HG02759 (cell line): ENCODE data around the gene OPCML.

ENCODE experiments used
- ATAC-seq: cut with Tn5 transposase; IDR thresholded peaks from one replicate; pipeline ENCODE4 v1.9.1; 2021; ENCODE audit warnings: mild to moderate bottlenecking, moderate library complexity; ENCODE audit not compliant: unreplicated experiment

Gene OPCML

DNA sequence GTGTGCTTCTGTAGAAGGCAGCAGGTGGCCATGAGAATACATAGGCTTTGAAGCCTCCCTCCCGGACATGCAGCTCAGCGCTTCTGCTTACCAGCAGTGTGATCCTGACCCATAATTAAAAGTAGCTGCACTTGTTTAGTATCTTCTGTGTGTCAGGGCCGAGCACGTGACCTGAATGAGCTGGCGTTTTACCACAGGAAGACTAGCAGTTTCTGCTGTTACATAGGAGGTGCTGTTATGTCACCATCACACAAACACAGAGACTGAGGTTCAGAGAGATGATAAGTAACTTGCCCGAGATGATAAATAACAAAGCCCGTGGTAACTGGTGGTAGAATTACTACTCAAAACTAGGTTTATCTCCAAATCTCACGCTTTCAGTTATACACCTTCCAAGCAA, 329.5 kb downstream of the OPCML start:
- ATAC-seq: no peak

DNA sequence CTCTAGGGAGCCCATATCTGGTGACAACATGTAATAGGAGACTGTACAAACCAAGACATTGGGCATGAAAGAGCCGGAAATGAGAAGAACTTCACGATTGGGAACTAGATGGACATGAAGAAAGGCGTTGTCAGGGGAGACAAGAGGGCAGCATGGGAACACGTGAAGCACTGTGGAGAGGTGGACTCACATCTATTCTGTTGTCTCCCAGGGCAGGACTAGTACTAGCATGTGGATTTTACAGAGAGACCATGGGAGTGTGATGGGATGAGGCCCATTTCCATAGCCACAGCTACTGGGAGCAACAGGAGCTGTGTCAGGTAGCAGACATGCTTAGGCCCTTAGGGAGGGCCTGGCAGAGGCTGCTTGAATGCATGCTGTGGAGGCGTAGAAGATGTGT, 333.9 kb downstream of the OPCML start:
- no peak for ATAC-seq

DNA sequence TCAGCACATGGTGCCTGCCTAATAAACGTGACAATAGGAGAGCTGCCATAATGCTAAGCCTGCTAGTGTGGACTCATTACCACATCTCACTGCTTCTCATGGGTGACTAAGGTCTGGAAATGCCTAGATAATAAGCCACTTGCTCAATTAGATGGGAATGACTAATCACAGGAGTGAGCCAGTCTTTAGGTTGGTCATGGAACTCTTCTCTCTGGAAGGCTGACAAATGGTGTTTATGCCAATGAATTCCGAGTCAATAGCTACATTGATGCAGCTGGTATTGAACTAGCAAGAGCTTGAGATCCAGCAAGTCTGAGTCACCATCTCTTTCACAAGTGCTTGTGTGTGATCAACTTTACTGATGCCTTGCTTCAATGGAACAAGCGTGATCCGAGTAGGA, 334.9 kb downstream of the OPCML start:
- no peak for ATAC-seq

DNA sequence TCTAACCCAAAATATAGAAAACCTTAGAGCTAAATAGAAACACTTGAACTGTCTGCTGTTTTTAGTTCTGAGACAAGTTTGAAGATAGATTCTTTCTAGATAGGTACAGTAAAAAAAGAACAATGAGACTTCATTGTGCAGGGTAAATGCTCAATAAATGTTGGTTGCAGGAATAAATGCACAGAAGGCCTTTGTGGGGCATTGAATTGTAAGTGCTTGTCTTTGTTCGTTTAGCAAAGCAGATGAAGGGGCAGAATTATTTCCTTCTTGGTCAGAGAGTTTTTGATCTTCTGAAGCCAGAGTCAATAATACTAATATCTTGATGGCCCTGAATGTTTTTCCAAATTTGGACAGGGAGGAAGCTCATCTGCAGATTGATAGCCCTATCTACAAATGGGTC, 340.4 kb downstream of the OPCML start:
- ATAC-seq: no peak

DNA sequence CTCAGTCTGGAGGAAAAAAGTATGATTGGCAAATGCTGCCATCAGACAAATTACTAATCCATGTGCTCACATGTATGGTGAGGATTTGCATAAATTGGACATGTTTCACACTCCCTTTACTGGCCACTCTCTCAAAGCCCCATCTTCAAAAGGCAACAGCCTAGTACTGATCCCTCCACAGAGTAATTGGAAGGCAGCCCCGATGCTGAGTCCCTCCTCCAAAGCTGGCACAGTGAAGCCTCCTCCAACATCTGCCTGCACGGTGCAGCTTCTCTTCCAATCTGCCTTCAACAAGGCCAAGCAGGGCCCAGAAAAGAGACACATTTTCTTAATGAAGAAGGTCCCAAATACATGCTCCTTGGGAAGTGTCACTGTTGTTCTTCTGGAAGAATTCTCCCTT, 350.6 kb downstream of the OPCML start:
- ATAC-seq: no peak

DNA sequence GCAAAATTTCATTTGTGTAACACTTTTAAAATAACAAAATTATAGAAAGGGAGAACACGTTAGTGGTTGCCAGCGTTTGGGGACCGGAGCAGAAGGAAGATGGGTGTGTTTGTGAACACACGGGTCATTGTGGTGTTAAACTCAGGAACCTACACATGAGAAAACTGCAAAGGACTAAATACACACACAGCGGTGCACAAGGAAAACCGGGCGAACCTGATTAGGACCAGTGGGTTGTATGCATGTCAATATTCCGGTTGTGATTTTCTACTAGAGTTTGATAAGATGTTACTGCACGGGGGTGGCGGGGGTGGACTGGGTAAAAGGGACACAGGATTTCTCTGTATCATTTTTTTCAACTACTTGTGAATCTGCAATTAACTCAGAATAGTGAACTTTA, 351.2 kb downstream of the OPCML start:
- ATAC-seq: no peak

DNA sequence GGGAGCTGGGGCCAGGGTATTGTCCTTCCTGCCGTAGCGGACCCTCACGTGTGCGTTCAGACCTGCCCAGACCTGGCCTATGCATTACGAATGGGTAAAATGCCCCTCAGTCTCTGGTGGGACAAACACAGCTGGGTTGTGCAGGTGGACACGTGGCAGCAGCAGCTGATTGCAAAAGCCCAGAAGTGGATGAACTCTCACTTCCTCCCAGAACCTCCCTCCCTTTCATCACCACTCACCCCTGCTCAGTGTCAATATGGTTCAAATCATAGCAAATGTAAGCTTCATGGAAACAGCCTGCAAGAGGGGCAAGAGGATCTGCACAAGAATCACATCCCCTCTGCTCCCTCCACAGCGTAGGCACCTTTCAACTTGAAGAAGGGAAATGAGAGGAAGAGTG, 352.1 kb downstream of the OPCML start:
- ATAC-seq: no peak

DNA sequence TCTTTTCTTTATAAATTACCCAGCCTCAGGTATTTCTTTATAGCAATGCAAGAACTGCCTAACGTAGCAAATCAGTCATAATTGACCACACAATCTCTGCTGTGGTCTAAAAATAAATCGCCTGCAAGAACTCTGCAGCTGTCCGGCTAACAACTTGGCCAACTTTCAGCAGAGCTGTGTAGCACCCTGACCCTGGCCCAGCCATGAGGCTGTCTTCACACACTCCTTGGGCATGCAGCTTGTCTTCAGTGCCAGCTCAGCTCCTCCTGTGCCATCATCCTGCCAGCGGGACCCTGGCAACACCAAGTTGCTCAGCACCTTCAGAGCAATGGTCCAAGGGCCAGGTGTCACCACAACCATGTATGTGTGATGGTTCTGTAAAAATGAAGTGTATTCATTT, 355.6 kb downstream of the OPCML start:
- ATAC-seq: no peak

DNA sequence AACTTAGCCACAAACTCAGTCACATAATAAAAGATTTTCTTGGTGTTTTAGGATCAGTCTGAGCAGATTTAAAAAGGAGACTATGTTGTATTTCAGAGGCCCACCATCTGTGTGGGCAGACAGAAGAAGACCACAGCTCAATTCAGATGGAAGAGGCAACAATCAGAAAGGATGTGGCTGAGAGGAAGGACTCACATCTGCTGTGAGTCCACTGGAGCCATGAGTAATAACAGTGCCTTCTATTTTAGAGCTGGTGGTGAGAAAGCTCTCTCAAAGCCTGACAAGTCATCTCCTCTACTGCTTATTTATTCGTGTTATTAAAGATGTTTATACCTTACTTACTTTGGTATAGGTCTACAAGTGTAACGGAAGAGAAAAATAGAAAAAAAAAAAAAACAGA, 357.2 kb downstream of the OPCML start:
- ATAC-seq: peak; percentile 60

DNA sequence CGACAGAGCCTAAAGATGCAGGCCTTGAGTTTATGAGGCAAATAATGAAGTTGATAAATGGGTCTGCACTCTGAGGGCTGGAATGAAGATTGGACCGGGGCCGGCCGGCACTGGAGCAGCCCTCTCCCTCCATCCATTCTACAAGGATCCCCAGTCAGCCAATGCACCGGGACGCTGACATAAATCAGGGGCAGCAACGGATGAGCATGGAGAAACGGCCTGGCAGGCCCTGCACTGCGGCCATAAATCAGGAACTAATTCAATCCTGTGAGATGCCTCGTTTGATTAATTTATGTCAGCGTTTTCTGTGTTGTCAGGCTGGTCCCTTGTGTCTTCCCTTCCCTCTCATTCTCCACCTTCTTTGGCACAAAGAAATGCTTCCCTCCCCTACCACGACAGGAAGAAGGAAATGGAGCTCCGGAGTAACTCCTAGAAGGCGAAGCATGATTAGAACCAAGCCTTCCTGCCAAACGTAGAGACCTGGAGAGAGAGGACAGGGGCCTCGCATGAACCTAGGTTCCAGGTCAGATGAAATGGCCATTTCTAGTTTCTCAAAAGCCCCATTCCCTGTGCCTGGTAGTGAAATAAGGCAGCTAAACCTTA, 358.4 kb downstream of the OPCML start:
- no peak for ATAC-seq

DNA sequence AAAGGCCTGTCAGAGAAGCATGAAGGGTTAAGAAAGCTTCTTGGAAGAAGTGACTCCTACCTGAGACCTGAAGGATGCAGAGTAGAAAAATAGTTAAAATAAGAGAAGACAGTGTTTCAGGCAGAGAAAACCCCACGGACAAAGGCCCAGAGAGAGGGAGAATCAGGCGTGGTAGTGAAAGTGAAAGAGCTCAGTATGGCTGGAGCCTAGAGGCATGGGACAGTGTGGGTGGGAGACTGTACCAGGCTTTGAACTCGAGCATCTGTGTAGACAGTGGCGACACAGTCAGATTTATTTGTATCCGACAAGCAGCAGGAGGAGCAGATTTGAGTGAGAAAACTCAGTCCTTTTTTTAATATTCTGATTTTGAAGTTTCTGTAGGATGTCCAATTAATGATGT, 360.0 kb downstream of the OPCML start:
- ATAC-seq: no peak

DNA sequence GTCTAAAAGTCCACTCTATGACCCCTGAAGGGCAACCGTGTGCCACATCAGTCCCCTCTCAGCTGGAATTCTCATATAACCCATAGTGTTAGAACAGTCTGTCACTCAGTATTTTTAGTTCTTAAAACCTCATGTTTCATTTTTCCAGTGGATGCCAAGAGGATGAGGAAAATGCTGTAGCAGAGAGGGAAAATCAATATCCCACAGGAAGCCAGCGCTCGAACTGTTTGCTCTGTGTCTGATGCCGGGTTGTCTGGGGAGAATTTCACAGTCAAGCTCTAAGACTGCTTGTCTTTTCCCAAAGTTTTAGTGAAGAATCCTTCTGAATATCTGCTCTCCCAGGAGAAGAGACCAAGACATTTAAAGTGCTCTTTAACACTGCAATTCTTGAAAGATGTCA, 360.9 kb downstream of the OPCML start:
- no peak for ATAC-seq

DNA sequence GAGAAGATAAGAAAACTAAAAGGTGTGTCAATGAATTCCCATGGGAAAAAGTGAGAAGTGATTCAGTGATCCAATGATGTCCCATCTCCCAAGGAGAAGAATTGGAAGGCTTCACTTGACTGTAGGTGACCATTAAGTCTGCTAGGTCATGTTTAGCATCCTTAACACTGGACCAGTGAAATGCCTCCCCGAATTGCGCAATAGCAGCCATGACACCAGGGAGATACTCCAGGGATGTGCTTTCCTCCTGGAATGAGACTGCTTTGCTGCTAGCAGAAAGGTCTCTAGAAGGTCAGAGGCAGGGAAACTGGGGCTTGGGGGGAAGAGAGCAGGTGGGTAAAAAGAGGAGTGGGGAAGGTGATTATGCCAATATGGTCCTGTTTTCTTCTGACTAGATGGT, 364.3 kb downstream of the OPCML start:
- no peak for ATAC-seq

DNA sequence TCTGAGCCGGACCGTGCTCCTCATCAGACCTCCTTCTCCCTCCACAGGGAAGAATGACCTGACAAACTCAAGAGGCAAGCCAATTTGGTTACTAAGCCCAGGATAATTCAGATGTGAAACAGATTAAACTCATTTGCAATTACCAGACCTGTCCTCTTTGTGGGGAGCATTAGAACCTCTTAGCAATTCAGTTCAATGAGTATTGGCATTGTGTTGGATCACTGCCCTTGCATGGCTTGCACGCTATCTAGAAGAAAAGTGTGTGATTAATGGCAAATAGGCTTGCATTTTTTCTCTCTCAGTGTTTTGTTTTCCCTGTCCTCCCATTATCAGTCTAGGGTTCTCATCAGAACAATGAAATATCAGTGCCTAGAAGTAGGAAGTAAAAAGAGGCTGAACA, 365.6 kb downstream of the OPCML start:
- ATAC-seq: no peak

DNA sequence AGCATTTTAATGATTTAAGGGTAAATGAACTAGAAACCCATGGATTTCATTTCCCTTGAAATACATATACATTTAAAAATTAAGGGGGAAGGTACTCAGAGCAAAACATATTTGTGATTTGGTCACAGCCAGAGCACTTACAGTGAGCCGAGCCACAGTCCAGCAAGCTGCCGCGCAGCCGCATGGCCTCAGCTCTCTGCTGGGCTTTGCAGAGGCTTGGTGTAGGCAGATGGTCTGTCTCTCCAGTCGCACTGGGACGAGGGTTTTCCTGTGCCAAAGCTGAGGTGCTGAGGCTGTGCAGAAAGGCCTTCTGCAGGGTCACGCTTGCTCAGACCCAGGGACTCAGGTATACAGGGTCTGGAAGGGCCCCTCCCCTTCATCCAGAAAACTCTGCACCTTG, 367.3 kb downstream of the OPCML start:
- no peak for ATAC-seq

DNA sequence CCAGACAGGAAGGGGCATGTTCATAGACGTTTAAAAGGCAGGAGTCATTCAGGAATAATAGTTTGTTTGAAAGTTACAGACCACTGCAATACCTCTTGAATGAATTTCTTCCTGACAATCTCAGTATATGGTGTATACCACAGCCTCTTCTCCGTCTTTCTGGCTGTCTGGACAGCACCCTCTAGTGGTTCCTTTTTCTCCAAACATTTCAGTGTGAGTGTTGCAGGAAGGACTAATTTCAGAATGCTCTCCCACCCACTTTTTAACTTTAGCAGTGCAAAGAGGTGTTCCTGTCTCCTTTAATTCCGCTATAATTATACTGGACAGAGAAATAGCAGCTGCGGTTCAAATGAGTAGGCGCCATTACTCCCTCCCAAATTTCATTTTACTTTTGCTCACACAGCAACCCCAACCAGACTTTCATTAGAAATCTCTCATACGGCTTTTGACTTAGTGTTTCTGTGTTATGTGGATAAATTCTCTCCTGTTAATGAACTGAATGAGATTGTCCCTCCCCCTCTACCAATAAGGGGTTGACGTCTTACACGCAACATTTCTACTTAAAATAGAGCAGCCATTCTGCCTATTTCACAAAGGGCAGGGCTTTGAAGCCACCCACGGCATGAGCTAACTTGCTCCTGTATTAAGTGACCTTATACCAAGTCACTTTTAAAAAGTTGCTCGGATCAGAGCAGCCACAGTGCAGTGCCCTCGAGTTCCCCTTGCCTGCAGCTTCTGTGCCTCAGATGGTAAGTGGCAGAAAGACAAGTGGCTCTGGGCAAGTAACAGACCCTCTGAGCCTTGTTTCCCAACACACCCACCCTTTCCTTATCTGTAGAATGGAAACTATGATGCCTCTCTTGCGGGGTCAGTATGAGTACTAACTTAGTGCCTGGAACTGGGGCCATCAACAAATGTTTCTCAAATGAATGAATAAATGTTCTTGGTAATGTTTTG, 368.6 kb downstream of the OPCML start:
- ATAC-seq: peak; percentile 78

DNA sequence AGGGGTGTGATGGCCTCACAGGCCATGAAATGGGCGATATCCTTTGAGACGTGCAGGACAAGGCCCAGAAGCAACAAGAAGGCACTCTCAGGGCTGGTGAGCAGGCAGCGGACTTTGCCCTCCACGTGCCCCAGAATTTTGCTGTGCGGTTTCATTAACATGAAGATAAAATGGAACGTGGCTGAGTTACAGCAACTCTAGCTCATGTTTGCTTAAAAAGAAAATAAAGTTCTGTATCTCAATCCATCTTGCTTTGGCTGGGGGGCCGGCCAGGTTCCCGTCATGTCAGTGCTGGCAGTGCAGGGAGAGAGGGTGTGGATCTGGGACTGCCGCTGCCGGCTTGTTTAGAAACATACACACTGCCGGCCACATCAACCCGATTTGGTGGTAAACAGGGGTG, 370.1 kb downstream of the OPCML start:
- ATAC-seq: no peak

DNA sequence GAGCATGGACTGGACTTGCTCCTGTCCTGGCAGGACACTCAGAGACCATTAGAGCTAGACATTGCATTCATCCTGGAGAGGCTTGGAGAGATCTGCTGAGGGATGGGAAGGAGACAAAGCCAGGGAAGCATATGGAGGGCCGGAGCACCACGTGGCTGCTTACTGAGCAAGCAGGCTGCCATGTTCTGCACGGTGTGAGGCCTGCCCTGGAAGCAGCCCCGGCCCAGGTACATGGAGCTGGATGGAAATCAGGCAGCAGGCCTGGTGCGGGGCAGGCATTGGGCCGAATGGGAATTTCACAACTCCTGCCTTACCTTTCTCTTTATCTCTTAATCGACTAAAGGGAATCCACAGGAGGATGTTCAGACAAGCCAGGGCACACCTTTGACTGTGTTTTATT, 371.5 kb downstream of the OPCML start:
- no peak for ATAC-seq

DNA sequence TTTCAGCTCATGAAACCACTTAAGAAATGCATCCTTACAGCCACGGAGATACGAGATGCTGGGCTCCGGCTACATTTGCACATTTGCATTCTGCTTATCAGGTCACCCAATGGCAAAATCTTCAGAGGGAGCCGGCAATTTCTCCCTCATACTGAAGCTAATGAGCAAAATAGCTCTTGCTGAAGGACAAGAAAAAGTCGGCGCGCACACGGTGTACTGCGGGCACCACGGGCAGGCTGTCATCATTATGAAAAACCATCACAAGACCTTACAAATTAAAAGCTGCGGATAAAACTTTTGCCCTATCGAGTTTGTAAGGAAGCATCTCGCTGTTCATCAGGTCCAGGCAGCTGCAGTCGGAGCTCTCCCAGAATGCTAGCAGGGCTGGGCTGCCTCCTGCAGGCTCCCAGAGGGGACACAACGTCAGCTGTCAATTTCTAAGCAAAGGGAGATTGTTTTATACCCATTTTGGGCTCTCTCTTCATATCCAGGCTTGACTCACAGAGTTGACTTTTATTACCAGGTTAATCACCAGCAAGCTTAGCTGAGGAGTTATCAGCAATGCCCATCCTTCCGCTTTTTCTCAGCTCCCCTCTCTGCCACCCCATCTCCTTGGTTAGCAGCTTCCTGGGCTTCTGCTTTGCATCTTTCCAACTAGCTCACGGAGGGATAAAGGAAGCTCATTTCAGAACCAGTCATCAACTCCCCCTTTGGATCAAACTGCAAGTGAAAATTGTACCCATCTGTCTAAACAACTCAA, 375.1 kb downstream of the OPCML start:
- ATAC-seq: no peak

DNA sequence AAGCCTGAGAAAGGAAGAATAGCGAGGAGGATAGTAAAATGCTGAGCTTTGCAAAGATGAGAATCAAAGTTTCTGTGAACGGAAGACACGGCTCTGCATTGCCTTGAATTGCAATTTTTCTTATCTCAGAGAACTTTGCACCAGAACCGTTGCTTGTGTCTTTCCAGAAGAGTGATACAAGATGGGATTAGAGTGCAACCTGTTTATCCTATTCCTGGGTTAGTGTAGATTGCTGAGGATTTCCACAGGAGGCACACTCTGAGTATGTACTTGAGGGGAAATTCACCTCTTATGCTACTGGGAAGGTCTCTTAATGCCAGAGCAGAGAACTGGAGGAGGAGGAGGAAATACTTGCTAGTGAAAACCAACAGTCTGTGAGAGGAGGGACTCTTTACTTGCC, 377.5 kb downstream of the OPCML start:
- ATAC-seq: no peak

DNA sequence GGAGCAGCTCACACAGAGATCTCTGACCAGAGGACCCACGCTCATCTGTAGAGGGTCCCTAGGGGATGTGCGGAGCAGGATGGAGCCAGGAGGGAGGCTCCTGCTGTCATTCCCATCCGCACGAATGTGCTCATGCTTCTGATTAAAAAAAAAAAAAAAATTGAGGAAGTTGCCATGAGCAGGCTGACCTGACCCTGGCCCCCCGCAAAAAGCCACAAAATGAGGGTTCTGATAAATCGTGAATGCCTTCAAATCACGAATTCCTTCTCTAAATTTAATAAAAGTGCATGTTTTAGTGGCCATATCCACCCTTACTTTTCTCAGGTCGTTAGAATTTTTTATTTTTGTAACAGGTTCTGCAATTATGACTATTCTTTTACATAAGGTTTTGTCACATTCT, 378.2 kb downstream of the OPCML start:
- no peak for ATAC-seq

DNA sequence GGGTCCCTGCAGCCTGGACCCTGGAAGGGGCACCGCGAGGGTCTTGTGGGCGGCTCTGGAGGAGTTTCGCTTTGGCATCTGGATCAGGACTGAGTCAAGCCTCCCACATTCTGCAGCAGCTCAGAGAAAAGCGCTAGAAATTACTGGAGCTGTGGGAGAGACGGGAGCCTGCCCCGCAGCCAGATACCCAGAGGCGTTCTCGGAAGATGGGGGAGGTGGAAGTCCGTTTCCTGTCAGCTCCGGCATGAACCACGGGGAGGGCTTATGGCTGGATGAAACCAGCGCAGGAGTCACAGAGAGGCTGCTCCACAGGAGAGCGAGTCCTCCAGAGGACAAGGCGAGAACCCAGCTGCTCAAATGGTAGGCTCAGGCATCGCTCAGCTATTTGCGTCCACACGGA, 379.3 kb downstream of the OPCML start:
- no peak for ATAC-seq
